ENCODE results near the gene LPIN1.
"Not testable (repeated sequence)": the region's sequence is repeated elsewhere in the genome, so short reads cannot be mapped to it uniquely, and the experiment has no call there.

LPIN1 gene

DNA sequence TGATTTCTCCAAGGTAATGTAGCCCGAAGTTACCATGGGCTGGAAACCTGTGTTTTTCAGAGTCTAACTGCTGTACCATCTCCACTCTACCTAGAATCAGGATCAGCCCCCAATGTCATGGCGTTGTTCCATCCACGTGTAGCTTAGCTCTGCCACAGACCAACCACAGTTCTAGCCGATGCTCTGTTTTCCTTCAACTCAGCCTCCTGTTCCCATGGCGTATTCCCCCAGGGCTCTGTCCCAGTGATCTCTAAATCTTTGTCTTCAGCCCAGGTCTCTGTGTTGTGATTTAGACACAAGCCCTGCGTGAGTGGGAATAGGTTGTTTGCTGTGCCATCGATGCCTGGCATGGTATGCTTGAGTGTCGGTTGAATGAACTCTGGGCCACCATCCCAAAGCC, 53.4 kb downstream of the LPIN1 start:
- no peak for TF ChIP-seq POLR2A (IDR thresholded peaks at IDR 0.05; ENCODE audit: low read depth, low read length)
- no peak for DNase-seq (ENCODE audit: insufficient read length, low spot score)
- no peak for FAIRE-seq

DNA sequence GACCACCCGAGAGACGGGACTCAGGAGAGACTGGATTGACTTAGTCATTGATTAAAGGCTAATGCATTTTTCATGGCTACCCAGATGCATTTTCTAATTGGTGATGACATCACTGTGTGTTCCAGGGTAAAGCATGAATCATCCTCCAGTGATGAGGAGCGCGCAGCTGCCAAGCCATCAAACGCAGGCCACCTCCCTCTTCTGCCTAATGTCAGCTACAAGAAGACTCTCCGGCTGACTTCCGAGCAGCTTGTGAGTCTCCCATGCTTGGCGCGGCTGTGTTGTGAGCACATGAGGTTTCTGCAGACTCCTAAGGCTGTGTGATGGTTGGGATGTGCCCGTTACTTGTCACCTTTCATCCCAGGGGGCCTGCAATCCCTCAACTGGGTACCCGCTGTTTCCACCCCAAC, 56.4 kb downstream of the LPIN1 start:
- no peak for DNase-seq (ENCODE audit: insufficient read length, low spot score)
- TF ChIP-seq POLR2A (IDR thresholded peaks at IDR 0.05; ENCODE audit: low read depth, low read length) = no peak
- FAIRE-seq = no peak

DNA sequence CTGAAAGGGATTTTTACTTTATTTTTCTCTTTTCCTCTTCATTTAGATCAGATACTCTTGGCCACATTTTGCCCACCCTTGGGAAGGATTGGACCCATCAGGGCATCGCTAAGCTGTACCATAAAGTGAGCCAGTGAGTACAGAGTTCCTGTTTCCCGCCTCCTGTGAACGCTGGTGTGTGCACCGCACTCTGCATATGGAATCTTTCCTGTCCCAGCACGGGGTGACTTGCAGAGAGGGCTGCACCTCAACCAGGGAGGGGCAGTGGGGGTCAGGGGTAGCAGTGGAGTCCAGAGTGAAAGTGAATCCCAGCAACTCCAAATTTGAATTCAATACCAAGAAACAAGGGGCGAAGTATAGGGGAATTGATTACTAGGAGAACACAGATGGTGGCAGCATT, 58.6 kb downstream of the LPIN1 start:
- FAIRE-seq (no peak), DNase-seq (ENCODE audit: insufficient read length, low spot score) (no peak)
- no peak for TF ChIP-seq POLR2A (IDR thresholded peaks at IDR 0.05; ENCODE audit: low read depth, low read length)

DNA sequence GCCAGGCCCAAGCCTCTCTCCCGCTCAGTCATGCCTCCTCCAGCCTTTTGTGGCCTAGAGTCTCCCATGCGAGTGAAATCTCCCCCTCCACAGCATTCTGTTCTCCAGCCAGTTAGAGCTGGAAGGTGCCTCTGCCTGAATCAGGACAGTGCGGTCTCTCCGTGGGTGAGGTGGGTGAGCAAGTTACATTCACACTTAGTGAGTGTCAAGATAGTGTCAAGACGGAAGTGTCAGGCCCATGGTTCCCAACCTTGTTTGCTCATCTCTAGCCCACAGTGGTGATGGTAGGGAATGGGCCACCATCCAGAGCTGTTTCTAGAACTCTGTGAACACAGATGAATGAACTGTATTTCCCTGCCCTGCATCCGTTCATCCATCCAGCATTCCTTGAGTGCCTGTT, 59.5 kb downstream of the LPIN1 start:
- no peak for TF ChIP-seq POLR2A (IDR thresholded peaks at IDR 0.05; ENCODE audit: low read depth, low read length)
- DNase-seq (ENCODE audit: insufficient read length, low spot score) = no peak
- no peak for FAIRE-seq

DNA sequence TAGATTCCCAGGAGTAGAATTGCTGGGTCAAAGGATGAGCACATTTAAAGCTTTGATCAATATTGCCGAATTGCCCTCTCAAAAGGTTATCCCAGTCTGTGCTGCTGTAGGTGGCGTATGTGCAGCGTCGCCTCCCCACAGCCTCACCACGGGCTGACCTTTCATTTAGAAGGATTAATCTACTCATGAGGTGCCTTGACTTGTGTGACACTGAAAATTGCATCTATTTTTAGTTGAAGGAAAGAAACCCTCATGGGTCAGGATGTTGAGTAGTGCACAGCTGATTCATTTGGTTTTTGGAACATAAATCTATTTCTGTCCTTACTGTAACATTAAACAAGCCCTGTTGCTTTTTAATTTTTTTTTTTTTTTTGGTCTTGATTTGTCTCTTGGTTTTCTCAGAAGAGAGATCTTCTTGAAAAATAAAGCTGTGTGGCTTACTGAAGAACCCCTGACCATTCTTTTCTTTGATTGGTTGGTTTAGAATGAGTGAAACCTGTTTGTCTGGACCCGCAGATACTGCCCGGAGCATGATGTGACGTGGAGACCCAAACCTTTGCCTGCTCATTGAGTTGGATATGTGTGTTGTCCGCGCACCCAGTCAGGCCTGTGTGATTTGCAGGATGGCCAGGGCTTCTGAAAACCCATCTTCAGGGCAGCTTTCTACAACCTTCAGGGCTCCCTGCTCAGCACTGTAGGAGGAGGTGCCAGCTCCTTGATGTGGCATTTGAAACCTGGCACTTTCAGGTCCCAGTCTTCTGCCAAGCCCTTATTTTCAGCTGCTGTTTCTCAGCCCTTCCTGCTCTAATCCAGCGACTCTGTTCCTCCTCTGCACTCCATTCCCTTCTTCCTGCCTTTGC, 61.0 kb downstream of the LPIN1 start:
- TF ChIP-seq POLR2A (IDR thresholded peaks at IDR 0.05; ENCODE audit: low read depth, low read length) = no peak
- no peak for DNase-seq (ENCODE audit: insufficient read length, low spot score)
- no peak for FAIRE-seq

DNA sequence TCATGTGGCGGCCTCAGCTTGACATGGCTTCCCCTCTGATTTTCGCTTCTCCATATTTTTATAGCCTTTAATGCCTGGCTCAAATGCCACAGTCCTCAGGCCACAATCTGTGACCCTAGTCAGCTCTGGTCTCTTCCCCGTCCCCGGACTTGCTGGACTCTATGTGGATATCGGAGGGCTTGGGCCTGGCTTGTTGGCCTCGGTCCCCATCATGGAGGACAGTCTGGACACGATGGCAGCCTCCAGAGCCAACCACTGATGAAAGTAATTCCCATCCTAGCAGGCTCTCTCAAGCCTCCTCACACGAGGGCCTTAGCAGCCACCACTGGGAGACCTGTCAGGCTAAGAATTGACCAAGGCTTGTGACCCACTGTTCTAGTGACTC, 61.6 kb downstream of the LPIN1 start:
- FAIRE-seq = no peak
- no peak for TF ChIP-seq POLR2A (IDR thresholded peaks at IDR 0.05; ENCODE audit: low read depth, low read length)
- no peak for DNase-seq (ENCODE audit: insufficient read length, low spot score)

DNA sequence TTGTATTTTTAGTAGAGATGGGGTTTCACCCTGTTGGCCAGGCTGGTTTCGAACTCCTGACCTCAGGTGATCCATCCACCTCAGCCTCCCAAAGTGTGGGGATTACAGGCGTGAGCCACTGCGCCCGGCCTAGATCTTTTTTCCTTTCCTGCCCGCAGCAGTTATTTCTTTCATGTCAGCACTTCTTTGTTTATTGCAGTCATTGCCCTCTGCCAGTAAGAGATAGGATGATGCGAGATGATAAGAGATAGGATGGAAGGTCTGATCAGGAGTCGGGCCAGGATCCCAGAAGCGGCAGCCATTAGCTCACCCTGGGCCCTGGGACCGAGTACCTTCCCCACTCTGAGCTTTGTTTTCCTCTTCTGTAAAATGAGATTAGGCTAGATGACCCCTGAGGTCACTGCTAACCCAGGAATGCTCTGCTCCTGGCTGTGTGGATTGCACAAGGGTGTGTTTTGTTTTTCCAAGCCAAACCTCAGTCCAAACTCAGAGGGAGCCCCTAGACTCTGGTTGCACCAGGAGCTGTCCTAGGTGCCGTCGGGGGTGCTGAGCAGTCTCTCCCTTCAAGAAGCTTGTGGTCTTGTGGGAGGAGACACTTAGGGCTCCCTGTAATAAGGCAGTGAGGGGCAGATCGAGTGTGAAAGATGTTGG, 63.3 kb downstream of the LPIN1 start:
- no peak for FAIRE-seq
- no peak for TF ChIP-seq POLR2A (IDR thresholded peaks at IDR 0.05; ENCODE audit: low read depth, low read length)
- no peak for DNase-seq (ENCODE audit: insufficient read length, low spot score)

DNA sequence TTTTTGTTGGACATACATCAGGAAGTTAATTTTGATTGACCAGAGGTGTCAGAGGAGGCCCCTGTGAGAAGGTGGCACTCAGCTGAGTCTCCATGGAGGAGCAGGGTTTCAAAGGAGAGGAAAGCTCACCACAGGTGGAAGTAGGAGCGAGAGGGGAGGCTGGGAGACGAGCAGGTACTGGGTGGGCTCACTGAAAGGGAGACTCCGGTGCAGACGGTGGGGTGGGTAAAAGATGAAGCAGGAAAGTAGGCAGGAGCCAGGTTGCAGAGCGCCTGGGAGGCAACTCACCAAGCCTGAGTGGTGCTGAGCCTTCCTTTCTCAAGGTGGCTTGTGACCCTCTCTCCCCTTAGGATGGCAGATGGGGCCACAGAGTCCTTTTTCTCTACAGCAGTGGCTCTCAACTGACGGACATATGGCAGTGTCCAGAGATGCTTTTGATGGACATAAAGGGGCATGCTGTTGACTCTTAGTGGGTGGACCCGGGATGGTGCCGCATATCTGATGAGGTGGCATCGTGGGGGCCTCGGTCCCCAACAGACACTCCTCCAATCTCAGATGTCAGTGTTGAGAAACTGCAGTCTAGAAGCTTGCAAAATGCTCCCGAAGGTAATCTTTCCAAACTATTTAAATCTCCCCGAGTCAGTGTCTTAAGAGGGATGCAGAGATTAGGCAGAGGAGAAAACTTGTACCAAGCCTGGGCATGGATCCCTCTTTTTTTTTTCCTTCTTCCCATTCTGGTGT, 64.0 kb downstream of the LPIN1 start:
- DNase-seq (ENCODE audit: insufficient read length, low spot score) (no peak), FAIRE-seq (no peak)
- TF ChIP-seq POLR2A (IDR thresholded peaks at IDR 0.05; ENCODE audit: low read depth, low read length) = no peak

DNA sequence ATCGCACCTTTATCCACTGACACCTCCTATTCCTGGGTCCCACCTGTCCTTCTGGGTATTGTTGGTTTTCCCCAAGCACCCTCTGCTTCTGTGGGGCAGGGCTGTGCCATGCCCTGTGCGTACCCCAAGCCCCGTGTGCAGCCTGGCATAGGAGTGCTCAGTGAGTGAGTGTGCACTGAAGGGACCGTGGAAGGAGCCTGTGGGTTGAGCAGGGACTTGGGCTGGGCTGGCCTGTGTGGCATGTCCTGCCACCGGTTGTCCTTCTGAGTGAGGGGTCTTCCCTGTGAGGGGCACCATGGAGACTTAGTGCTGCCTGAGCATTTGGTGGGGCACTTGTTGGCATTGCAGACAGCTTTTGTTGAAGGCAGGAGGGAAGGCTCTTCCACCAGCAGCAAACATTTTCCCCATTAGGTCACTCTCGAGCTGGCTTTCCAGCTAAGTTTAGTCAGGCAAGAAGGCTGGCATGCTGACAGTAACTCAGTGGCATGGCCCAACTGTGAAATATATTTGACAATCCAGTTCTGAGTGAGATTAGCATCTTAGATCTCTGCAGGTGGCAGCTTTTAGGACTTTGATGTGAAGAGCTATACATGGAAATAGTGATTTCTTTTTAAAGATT, 64.7 kb downstream of the LPIN1 start:
- DNase-seq (ENCODE audit: insufficient read length, low spot score) (no peak), FAIRE-seq (no peak)
- no peak for TF ChIP-seq POLR2A (IDR thresholded peaks at IDR 0.05; ENCODE audit: low read depth, low read length)

DNA sequence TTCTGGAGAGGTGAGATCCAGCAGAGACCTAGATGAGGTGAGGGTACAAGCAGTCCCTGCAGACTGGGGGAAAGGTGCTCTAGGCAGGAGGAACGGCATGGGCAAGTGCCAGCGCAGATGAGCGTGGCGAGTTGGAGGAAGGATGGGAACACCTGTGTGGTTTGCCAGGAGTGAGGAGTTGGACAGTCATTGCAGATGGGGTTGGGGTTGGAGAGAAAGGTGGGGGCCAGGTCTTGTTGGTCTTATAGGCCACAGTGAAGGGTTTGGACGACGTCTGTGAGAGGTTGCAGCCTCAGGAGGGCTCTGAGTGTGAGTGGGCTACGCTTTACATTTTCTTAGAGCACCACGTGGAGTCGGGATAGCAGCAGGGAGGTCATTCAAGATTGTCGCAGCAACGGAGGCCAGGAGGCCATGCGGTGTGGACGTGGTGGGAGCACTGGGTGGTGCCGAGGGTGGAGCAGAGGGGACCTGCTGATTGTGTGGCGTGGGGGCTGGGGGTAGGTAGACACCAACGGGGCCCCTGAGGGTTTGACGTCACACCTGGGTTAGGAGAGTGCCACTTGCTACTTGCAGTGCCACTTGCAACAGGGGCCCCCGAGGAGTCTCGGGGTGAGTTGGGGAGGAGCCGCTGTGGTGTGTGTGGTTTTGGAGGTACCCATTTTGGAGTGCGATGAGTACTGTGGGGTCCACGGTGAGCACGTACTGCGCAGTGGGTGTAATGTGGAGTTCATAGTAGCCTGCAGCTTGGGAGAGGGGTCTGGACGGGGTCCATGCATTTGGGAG, 66.2 kb downstream of the LPIN1 start:
- no peak for TF ChIP-seq POLR2A (IDR thresholded peaks at IDR 0.05; ENCODE audit: low read depth, low read length)
- DNase-seq (ENCODE audit: insufficient read length, low spot score) (no peak), FAIRE-seq (no peak)

DNA sequence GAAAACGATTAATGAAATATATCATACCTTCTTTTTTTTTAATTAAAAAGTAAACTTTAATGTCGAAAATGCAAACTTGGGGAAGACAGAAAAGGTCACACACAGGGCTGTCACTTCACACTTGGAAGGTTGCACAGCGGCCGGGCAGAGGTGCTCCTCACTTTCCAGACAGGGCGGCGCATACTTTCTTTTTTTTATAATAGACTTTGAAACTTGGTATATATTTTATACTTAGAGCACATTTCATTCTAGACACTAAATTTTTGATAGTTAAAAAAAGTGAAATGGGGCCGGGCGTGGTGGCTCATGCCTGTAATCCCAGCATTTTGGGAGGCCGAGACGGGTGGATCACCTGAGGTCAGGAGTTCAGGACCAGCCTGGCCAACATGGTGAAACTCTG, 66.9 kb downstream of the LPIN1 start:
- DNase-seq (ENCODE audit: insufficient read length, low spot score); FAIRE-seq: not testable (repeated sequence)

DNA sequence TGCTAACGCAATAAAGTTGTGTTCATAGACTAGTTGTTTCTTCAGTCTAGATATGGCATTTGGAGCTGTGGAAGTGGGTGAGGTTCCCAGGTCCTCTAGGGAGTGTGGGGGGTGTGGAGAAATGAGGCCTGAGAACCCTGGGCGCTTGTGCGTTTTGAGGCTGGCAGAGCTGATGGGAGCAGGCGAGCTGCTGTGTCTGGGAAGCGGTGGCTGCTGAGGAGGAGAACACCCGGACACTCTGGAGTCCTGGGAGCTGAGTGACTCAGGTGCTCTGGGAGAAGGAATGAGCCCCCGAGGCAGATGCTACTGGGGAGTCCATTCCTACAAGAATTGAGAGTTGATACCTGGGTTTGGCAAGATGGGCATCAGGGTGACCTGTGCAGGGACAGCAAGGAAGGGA, 67.5 kb downstream of the LPIN1 start:
- TF ChIP-seq POLR2A (IDR thresholded peaks at IDR 0.05; ENCODE audit: low read depth, low read length) = no peak
- DNase-seq (ENCODE audit: insufficient read length, low spot score) (no peak), FAIRE-seq (no peak)

DNA sequence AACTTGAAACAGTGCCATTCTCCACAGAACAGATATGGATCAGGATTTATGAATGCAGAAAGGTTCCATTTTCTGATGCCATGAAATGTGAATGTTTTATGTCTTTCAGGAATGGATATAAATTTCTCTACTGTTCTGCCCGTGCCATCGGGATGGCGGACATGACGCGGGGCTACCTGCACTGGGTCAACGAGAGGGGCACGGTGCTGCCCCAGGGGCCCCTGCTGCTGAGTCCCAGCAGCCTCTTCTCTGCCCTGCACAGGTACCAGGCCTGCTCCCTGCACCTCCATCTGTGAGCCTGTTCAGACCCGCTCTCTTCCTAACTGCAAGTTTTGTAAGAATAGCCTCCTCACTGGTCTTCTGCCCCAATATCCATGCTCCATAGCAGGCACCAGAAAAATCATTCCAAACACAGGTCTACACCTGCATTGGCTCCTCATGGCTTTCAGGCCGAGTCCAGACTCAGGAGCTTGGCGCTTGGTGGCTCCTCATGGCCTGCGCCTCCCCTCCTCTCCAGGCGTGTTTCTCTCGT, 68.6 kb downstream of the LPIN1 start:
- FAIRE-seq = no peak
- no peak for TF ChIP-seq POLR2A (IDR thresholded peaks at IDR 0.05; ENCODE audit: low read depth, low read length)
- no peak for DNase-seq (ENCODE audit: insufficient read length, low spot score)

DNA sequence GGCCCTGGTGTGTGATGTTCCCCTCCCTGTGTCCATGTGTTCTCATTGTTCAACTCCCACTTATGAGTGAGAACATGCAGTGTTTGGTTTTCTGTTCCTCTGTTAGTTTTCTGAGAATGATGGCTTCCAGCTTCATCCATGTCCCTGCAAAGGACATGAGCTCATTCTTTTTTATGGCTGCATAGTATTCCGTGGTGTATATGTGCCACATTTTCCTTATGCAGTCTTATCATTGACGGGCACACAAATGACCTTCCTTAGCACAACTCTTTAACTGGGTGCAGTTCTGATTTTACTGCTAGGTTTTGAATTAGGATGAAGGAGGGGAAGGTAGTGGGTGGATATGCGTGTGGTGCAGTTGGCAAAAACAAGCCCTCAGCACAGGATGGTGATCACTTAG, 70.5 kb downstream of the LPIN1 start:
- not testable (repeated sequence) for DNase-seq (ENCODE audit: insufficient read length, low spot score); FAIRE-seq

Data from H54 (cell line).